ENCODE data around the gene KCNIP1. TPM values are rescaled to one million over a fixed set of nuclear protein-coding genes. Genes with fewer than 3 reads are reported as not detected.

The KCNIP1 gene
- total and polyA plus RNA-seq, 4 donors, result 0.13 to 1.8 (median 0.72) TPM

DNA sequence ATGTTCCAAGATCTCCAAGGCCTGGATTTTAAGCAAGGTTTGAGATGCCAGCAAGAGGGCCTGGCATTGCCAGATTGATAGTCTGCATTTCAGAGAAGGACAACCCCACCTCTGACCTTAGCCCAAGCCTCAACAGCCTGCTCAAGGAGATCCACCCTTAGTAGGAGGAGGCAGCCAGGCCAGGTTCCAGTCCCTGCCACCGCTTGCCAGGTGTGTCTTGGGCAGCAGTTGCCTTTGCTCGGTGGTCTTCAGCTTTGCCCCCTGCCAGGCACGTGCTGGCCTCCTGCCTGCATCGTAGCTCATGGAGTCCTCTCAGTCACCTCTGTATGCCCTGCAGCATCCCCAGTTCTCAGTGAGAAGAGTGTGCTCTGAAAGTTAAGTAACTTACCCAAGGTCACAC lies 134.2 kb downstream of the KCNIP1 start:
- ATAC-seq (ENCODE audit: insufficient read depth, low FRiP score), result no peak

DNA sequence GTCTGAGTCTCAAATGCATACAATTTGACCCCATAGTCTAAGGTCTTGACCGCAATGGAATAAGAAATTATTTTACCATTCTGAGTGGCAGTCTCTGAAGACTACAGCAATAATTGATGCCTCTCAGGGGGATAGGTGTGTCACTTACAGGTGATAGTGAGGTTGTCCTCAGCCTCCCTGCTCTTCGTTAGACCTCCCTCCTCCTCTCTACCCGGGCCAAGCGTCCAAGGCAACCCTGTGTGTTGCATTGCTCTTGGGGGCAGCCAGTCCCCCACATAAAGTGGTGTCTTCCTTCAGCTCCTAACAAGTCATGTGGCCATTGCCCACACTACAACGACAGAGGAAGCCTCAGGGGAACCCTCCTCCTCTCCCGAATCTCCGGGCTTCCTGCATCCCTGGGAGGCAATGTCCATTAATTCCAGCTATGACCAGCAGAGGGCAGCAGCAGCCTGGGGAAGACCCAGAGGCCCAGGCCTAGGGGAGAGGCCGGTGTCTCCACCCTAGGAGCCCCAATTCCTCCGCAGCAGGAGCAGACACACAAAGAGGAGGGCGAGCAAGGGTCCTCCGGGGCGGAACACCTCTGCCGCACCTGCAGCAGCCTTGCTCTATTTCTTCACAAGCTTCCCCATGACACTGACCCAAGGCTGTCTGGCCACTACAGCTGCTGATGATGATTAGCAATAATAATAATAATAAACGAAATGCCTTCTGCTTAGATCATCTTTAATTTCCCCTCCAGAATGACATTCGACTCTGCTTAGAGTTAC lies 134.8 kb downstream of the KCNIP1 start:
- Histone ChIP-seq H3K4me3 (no peak overlapping the region), H3K27me3 (ENCODE audit: control insufficient read depth in 3 of 3, insufficient read depth in 3 of 3, low read length in 2 of 3) (no peaks in the 10 kb centered on the region), H3K9ac (ENCODE audit: insufficient read depth in 1 of 2, low read length in 2 of 2) (no peak overlapping the region), H3K4me1 (ENCODE audit: control insufficient read depth in 5 of 5, insufficient read depth in 5 of 5, low read length in 5 of 5) (peaks cover 0 to 11% (median 5%) of the 10 kb centered on the region in 5 donors), H3K27ac (ENCODE audit: low read depth in 1 of 2, low read length in 1 of 2) (no peak overlapping the region), H3K9me3 (ENCODE audit: control insufficient read depth in 4 of 4, insufficient read depth in 3 of 4, low read length in 3 of 4) (no peaks in the 10 kb centered on the region), H3K36me3 (ENCODE audit: control insufficient read depth in 4 of 4, insufficient read depth in 4 of 4, low read length in 4 of 4) (no peaks in the 10 kb centered on the region)
- ATAC-seq (ENCODE audit: insufficient read depth, low FRiP score) (peak; percentile 48), DNase-seq (peak; percentile 62 to 77 (median 71))
- TF ChIP-seq, protein P1, sequence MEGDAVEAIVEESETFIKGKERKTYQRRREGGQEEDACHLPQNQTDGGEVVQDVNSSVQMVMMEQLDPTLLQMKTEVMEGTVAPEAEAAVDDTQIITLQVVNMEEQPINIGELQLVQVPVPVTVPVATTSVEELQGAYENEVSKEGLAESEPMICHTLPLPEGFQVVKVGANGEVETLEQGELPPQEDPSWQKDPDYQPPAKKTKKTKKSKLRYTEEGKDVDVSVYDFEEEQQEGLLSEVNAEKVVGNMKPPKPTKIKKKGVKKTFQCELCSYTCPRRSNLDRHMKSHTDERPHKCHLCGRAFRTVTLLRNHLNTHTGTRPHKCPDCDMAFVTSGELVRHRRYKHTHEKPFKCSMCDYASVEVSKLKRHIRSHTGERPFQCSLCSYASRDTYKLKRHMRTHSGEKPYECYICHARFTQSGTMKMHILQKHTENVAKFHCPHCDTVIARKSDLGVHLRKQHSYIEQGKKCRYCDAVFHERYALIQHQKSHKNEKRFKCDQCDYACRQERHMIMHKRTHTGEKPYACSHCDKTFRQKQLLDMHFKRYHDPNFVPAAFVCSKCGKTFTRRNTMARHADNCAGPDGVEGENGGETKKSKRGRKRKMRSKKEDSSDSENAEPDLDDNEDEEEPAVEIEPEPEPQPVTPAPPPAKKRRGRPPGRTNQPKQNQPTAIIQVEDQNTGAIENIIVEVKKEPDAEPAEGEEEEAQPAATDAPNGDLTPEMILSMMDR (IDR thresholded peaks at IDR 0.05; ENCODE audit: control extremely low read depth, extremely low read depth), result peak; percentile 48
- 35 to 36% methylated on average over 15 of the region's 15 CpGs for WGBS, 2 donors

More for the DNA sequence above, 134.2 kb downstream of the KCNIP1 start:
- peak in 1 of 3 donors; percentile 5 for DNase-seq
- Histone ChIP-seq H3K9me3 (ENCODE audit: control insufficient read depth in 4 of 4, insufficient read depth in 3 of 4, low read length in 3 of 4) (no peaks in the 10 kb centered on the region), H3K27me3 (ENCODE audit: control insufficient read depth in 3 of 3, insufficient read depth in 3 of 3, low read length in 2 of 3) (no peaks in the 10 kb centered on the region), H3K36me3 (ENCODE audit: control insufficient read depth in 4 of 4, insufficient read depth in 4 of 4, low read length in 4 of 4) (no peaks in the 10 kb centered on the region), H3K27ac (ENCODE audit: low read depth in 1 of 2, low read length in 1 of 2) (no peak overlapping the region), H3K4me3 (no peak overlapping the region), H3K4me1 (ENCODE audit: control insufficient read depth in 5 of 5, insufficient read depth in 5 of 5, low read length in 5 of 5) (peaks cover 0 to 15% (median 5%) of the 10 kb centered on the region in 5 donors), H3K9ac (ENCODE audit: insufficient read depth in 1 of 2, low read length in 2 of 2) (no peak overlapping the region)
- 88 to 97% methylated on average over 4 of the region's 4 CpGs for WGBS, 2 donors
- TF ChIP-seq, protein P1 (IDR thresholded peaks at IDR 0.05; ENCODE audit: control extremely low read depth, extremely low read depth), result no peak

DNA sequence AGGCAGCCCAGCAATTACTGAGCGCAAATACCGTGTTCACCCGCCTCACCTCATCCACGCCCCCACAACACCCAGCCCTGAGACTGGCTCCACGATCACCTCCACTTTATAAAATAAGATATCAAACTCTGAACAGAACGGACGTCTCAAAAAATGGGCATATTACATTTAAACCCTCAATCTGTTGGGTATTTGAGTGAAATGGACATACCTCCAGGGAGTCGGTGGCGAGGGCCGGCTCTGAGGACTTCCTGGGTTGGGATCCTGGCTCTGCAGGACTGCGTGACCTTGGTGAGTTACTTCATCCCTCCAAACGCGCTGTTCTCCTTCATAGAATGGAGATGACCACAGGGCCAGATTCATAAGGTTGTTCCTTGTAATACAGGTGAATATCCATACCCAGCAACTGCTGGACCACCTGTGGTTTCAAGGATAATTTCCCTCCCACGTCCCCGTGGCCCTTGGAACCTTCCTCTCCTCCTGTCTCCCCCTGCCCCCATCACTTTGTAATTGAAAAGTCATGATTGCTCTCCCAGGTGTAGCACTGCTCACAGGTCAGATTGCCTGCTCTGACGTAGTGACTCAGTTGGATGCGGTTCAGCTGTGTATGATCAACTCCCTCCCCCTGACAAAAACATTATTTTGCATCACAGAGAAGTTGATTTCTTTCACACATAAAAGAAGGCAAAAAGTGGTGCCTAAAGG lies 135.6 kb downstream of the KCNIP1 start:
- TF ChIP-seq, protein P1 (IDR thresholded peaks at IDR 0.05; ENCODE audit: control extremely low read depth, extremely low read depth), result no peak
- no peaks in the 10 kb centered on the region for H3K27me3 ChIP-seq (ENCODE audit: control insufficient read depth in 3 of 3, insufficient read depth in 3 of 3, low read length in 2 of 3)
- no peaks in the 10 kb centered on the region for H3K36me3 ChIP-seq (ENCODE audit: control insufficient read depth in 4 of 4, insufficient read depth in 4 of 4, low read length in 4 of 4)
- no peak overlapping the region for H3K4me3 ChIP-seq
- WGBS, 2 donors, result 90 to 92% methylated on average over 17 of the region's 17 CpGs
- ATAC-seq (ENCODE audit: insufficient read depth, low FRiP score) (no peak), DNase-seq (peak in 1 of 3 donors; percentile 6)
- H3K4me1 ChIP-seq (ENCODE audit: control insufficient read depth in 5 of 5, insufficient read depth in 5 of 5, low read length in 5 of 5), result peaks cover 0 to 3% (median 2%) of the 10 kb centered on the region in 5 donors
- H3K9me3 ChIP-seq (ENCODE audit: control insufficient read depth in 4 of 4, insufficient read depth in 3 of 4, low read length in 3 of 4), result no peaks in the 10 kb centered on the region
- H3K9ac ChIP-seq (ENCODE audit: insufficient read depth in 1 of 2, low read length in 2 of 2), result no peak overlapping the region
- no peak overlapping the region for H3K27ac ChIP-seq (ENCODE audit: low read depth in 1 of 2, low read length in 1 of 2)

All from lung (tissue), 12 donors.